GM18870 (cell line): ENCODE measurements around the gene RGP1.

ENCODE experiments used
- ATAC-seq: cut with Tn5 transposase; IDR thresholded peaks from one replicate; pipeline ENCODE4 v1.9.1; 2021; ENCODE audit warnings: moderate library complexity; ENCODE audit not compliant: unreplicated experiment

Gene RGP1

DNA sequence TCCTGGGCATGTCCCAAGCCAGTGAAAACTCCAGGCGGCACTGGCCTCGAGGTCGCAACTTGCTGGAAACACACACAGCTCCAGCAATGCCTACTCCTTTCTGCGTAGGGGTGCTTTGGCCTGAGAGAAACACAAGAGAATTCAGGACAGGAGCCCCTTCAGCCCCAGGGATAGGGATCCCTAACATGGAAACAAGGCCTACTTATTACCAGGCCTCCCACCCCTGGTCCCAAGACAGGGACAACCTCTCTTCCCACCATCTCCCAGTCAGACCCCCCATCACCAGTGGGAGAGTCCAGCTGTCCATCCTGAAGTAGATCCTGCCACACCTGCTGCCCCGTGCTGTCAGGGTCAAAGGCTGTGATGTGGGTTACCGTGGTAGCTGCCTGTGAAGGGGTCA is 8.8 kb upstream of the RGP1 start:
- ATAC-seq = no peak

DNA sequence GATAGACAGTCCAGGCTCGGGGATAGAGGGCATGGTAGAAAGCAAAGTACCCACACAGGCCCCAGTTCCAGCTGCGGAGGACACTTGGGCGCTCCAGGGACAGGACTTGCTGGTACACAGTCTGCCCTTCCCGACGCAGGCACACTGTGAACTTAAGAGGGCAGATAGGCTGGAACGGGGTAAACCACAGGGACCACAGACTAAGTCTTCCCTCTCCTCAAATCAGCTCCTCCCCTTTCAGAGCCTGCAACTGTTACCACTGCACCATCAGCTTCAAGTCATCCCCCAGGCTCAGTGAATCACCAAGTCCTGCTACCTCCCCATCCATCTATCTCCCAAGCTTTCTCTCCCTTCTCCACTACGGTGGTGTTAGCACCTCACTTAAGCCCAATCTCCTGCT is 7.3 kb upstream of the RGP1 start:
- ATAC-seq = no peak

- ATAC-seq = no peak
Measured at GRCh38 chr9:35743452-35743851, 5.6 kb upstream of the RGP1 start.

- ATAC-seq = no peak
Measured at GRCh38 chr9:35743880-35744518, 5.1 kb upstream of the RGP1 start.

DNA sequence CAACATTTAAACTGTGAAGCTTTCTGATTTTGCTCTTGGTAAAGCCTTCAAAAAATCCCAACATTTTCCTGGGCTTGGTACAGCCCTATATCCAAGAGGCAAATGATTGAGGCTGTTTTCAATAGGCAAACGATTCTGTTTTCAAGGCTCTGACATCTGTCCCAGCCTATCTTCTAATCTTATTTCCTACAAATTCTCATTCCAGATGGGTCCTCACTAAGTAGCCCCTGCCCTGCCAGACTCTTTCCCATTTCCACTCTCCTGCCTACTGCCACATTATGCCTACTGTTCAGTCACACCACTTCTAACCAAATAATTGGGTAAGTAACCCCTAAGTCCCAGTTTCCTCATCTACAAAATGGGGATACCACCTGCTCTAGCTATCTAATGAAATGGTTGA is 3.5 kb upstream of the RGP1 start:
- ATAC-seq = no peak

DNA sequence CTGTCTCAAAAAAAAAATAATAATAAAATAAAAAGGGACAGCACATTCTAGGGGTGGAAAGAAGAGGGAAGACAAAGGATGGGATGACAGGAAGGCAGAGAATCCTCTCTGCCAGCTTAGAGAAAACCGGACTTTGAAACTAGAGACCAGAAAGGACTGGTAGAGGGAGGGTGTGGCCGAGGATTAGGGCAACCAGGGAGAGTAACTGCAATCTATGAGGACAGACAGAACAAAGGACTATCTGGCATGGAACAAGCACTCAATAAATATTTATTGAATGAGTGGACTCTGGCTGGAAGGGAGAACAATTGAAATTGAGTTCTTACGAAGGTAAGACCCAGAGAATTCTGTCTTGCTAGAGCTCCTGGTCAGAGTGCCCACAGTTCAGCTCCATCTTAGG is 2.5 kb upstream of the RGP1 start:
- ATAC-seq = no peak

GRCh38 chr9:35748242-35748857 is 737 bp upstream of the RGP1 start:
- no peak for ATAC-seq

DNA sequence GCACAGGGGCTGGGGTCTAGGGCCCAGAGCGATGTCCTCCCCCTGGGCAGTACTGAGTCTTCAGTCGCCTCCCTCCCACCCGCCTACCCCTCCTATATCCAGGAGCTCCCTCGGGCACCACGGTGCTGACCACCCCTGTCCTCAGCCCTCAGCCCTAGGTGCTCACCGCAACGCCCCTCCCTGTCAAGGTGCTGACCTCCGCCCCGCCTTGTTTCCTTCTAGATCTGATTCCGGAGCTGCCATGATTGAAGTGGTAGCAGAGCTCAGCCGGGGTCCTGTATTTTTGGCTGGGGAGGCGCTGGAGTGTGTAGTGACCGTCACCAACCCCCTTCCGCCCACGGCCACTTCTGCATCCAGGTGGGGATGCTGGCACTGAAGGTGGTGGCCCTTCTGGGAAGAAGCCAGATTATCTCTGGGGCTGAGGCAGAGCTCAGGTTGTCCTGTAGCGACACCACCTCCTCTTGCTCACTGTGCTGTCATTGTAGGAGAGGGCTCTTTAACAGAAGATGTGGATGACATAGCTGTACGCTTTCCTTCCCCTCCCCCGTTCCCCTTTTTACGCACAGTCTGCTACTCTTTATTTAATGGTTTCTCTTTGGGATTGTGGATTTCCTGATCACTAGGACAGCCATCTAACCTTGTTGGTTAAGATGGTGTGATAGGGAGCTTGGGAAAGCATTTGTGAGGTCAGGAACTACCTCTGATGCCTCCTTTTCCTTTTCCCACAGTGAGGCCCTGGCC is 598 bp downstream of the RGP1 start:
- no peak for ATAC-seq

GRCh38 chr9:35750256-35750531 is 1.1 kb downstream of the RGP1 start:
- ATAC-seq = no peak

DNA sequence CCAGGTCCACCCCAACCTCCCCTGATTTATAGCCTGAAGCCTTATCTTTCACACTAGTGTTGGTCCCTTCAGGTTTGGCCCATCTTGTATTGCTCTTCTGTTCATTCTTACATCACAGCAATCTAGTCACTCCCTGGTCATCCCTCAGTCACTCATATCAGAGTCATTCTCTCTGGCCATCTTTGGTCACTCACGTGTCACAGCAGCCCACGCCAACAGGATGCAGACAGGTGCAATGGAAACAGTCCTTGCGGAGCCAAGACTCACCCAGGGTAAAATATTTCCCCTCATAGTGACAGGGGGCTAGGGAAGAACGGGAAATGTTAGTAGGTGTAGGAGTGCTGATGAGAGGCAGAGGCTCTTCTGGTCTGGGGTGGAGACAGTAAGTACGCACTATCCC is 4.4 kb downstream of the RGP1 start:
- no peak for ATAC-seq

- ATAC-seq = no peak
Measured at GRCh38 chr9:35754264-35754663, 5.2 kb downstream of the RGP1 start, which contains the start of gene MSMP. MSMP (minus strand) TSS chr9:35754276; CDS start chr9:35754129, 147 bp downstream.

- no peak for ATAC-seq
Measured at GRCh38 chr9:35755071-35755470, 6.0 kb downstream of the RGP1 start.

GRCh38 chr9:35756275-35757225 is 7.5 kb downstream of the RGP1 start:
- no peak for ATAC-seq

GRCh38 chr9:35757226-35757891 is 8.3 kb downstream of the RGP1 start:
- ATAC-seq = no peak

- ATAC-seq = no peak
Measured at GRCh38 chr9:35757892-35758275, 8.8 kb downstream of the RGP1 start.

DNA sequence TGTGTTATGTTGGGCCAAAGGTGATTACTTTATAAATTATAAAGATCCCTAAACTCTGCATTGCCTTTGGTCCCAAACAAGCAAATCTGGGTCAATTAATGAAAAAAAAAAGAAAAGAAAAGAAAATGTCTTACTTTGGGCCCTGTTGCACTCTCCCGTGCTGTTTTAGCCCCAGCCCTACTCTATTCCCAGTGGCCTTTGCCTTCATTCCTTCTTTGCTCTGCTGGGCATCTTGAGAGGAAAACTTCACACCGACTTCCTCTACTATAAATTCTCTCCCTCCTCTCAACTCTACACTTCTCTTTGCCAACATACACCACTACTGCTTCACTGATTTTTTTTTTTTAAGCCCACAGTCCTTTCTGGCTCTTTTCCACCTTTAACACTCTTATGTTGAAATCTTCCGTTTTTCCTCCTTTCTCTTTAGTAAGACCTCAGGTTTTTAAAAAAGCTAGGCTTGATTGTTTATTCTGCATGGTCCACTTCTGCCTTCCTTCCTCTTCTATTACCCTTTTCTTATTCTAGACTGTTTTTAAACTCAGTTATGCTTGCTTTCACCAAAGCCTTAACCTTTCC is 9.5 kb downstream of the RGP1 start:
- ATAC-seq = no peak

- ATAC-seq = no peak
Measured at GRCh38 chr9:35759795-35760194, 10.7 kb downstream of the RGP1 start.

GRCh38 chr9:35760651-35761050 is 11.6 kb downstream of the RGP1 start:
- ATAC-seq = no peak

- no peak for ATAC-seq
Measured at GRCh38 chr9:35763181-35763580, 14.1 kb downstream of the RGP1 start.

- no peak for ATAC-seq
Measured at GRCh38 chr9:35763803-35764202, 14.7 kb downstream of the RGP1 start.

- no peak for ATAC-seq
Measured at GRCh38 chr9:35766997-35767396, 17.9 kb downstream of the RGP1 start.
